HG02885 (cell line): Measurements from ENCODE around the gene TTC17.
"Not testable (repeated sequence)": the region's sequence is repeated elsewhere in the genome, so short reads cannot be mapped to it uniquely, and the experiment has no call there.

Experiments used
- ATAC-seq: cut with Tn5 transposase; IDR thresholded peaks from one replicate; pipeline ENCODE4 v1.9.1; 2021; ENCODE audit warnings: mild to moderate bottlenecking; ENCODE audit not compliant: unreplicated experiment, poor library complexity

TTC17 gene

GRCh38 chr11:43358801-43359421 lies at the start of gene TTC17:
Gene TTC17 (plus strand): TSS chr11:43358920. CDS start chr11:43358955, 35 bp downstream.
- peak; percentile 93 for ATAC-seq

GRCh38 chr11:43311791-43312607 lies 46.7 kb upstream of the TTC17 start, which contains the start of gene API5:
Gene API5 (plus strand): TSS chr11:43311996. CDS start chr11:43312128, 132 bp downstream.
- peak; percentile 97 for ATAC-seq

GRCh38 chr11:43315966-43316365 lies 42.8 kb upstream of the TTC17 start:
- ATAC-seq: no peak

GRCh38 chr11:43316451-43316850 lies 42.3 kb upstream of the TTC17 start:
- ATAC-seq: peak; percentile 16

GRCh38 chr11:43327987-43328386 lies 30.7 kb upstream of the TTC17 start:
- no peak for ATAC-seq

GRCh38 chr11:43328482-43328881 lies 30.2 kb upstream of the TTC17 start:
- ATAC-seq: no peak

- no peak for ATAC-seq
Observed at GRCh38 chr11:43341159-43341558, 17.6 kb upstream of the TTC17 start.

- not testable (repeated sequence) for ATAC-seq
Observed at GRCh38 chr11:43351426-43351825, 7.3 kb upstream of the TTC17 start.

GRCh38 chr11:43354311-43354710 lies 4.4 kb upstream of the TTC17 start:
- ATAC-seq: no peak

GRCh38 chr11:43356336-43356735 lies 2.4 kb upstream of the TTC17 start:
- ATAC-seq: no peak

- no peak for ATAC-seq
Observed at GRCh38 chr11:43358279-43358800, 380 bp upstream of the TTC17 start.

- peak; percentile 46 for ATAC-seq
Observed at GRCh38 chr11:43359422-43359818, 700 bp downstream of the TTC17 start.

GRCh38 chr11:43360361-43361032 lies 1.8 kb downstream of the TTC17 start:
- ATAC-seq: no peak

- ATAC-seq: peak; percentile 73
Observed at GRCh38 chr11:43366677-43367076, 8.0 kb downstream of the TTC17 start.

GRCh38 chr11:43367382-43368178 lies 8.9 kb downstream of the TTC17 start:
- ATAC-seq: peak; percentile 55

GRCh38 chr11:43376065-43376464 lies 17.3 kb downstream of the TTC17 start:
- ATAC-seq: no peak

- no peak for ATAC-seq
Observed at GRCh38 chr11:43376594-43376993, 17.9 kb downstream of the TTC17 start.

- ATAC-seq: no peak
Observed at GRCh38 chr11:43377389-43377788, 18.7 kb downstream of the TTC17 start.

GRCh38 chr11:43378897-43379296 lies 20.2 kb downstream of the TTC17 start:
- no peak for ATAC-seq

- ATAC-seq: no peak
Observed at GRCh38 chr11:43381802-43382201, 23.1 kb downstream of the TTC17 start.
